Right lobe of liver (tissue), 6 donors: ENCODE results near the gene SENP2. TPM values are rescaled to one million over a fixed set of nuclear protein-coding genes. Genes with fewer than 3 reads are reported as not detected.

Experiments
- ATAC-seq, 4 donors: fragments of 200-7000 bp; cut with Tn5 transposase; one replicate each; pipeline ENCODE4 v1.9.1; 2020; ENCODE audit warnings: mild to moderate bottlenecking in 4 of 4, moderate library complexity in 4 of 4
- DNase-seq, 3 donors: peaks; one replicate each; pipeline ENCODE4 v3.0.0-alpha.2; 2020
- H3K27ac ChIP-seq, 3 donors: fragments of 200-600 bp; one replicate each; pipeline ENCODE4 v1.8.0; 2022
- H3K27me3 ChIP-seq, 2 donors: fragments of 200-600 bp; one replicate each; pipeline ENCODE4 v1.8.0; 2022
- H3K36me3 ChIP-seq, 4 donors: fragments of 200-600 bp; sonication (generic) in 1 of 4; one replicate each; pipeline versions ENCODE4 v1.5.1 to v1.8.0; 2017 to 2022; ENCODE audit warnings: control low read depth in 1 of 4
- H3K4me1 ChIP-seq, 4 donors: fragments of 200-600 bp; sonication (generic) in 1 of 4; one replicate each; pipeline versions ENCODE4 v1.5.1 to v1.8.0; 2017 to 2022; ENCODE audit warnings: control low read depth in 1 of 4
- H3K4me3 ChIP-seq, 3 donors: fragments of 200-600 bp; one replicate each; pipeline ENCODE4 v1.8.0; 2022
- H3K9me3 ChIP-seq, 4 donors: fragments of 200-600 bp; sonication (generic) in 1 of 4; one replicate each; pipeline versions ENCODE4 v1.5.1 to v1.8.0; 2017 to 2022; ENCODE audit warnings: control low read depth in 1 of 4
- CTCF ChIP-seq, 4 donors: fragments of 200-600 bp in 3 of 4; fragments of 450-650 bp in 1 of 4; IDR thresholded peaks; one replicate each; pipeline versions ENCODE4 v1.5.1 to v1.8.0; 2016 to 2022; ENCODE audit warnings: antibody characterized with exemption in 4 of 4, mild to moderate bottlenecking in 2 of 4
- POLR2A ChIP-seq: fragments of 450-650 bp; IDR thresholded peaks from one replicate; pipeline ENCODE4 v1.6.1; 2017; ENCODE audit warnings: antibody characterized with exemption, mild to moderate bottlenecking
- WGBS: methylation state at CpG from one replicate; pipeline ENCODE4 v1.1.6; 2018; ENCODE audit warnings: low coverage, low lambda C conversion rate; ENCODE audit not compliant: insufficient coverage; ENCODE audit errors: missing lambda C conversion rate; 5-methylcytosine and 5-hydroxymethylcytosine counted together
- intact Hi-C, 2 donors: fragments of 100-400 bp; cut with DNase I; formaldehyde crosslinking; loops; one replicate each; pipeline versions ENCODE4 v1.11.2 to v1.14.1; 2022
- total RNA-seq, 6 experiments: library from RNA; depleted of rRNA in 2 of 6; stranded (reverse); fragments of >200 nt in 2 of 6; fragmentation: NEBNext Ultra II Directional in 3 of 6; extraction: Animal tissue kit (Norgen Biotek cat#: 25700) in 3 of 6; gene quantifications; one replicate each; pipeline versions ENCODE4 v1.1.0 to v1.2.4, GENCODE V29; 2016 to 2023
- donor health status: DM: no; HTN: yes; CAD: no.
- donor health status: DM: no; HTN: no; CAD: no.
- donor health status: DM: no; HTN: no; CAD: no.
- donor health status: DM: no; HTN: yes; CAD: no.
- donor health status: DM: no; HTN: yes; CAD: no.

The SENP2 gene
- total RNA-seq, 6 experiments from 2014 or later = 7.8 to 26.8 (median 17.8) TPM

GRCh38 chr3:185549122-185549521 lies 37.0 kb upstream of the SENP2 start:
- DNase-seq = no peak
- WGBS = 30% methylated on average over 3 of the region's 3 CpGs
- intact Hi-C loops = no loop called here

GRCh38 chr3:185549651-185550111 lies 36.4 kb upstream of the SENP2 start:
- Histone ChIP-seq H3K36me3 (no peaks in the 10 kb centered on the region), H3K4me1 (no peaks in the 10 kb centered on the region), H3K9me3 (no peaks in the 10 kb centered on the region), H3K27me3 (no peaks in the 10 kb centered on the region), H3K4me3 (no peak overlapping the region), H3K27ac (no peak overlapping the region)
- ATAC-seq = peak in 1 of 4 donors; percentile 19
- DNase-seq = no peak
- TF ChIP-seq POLR2A = no peak
- TF ChIP-seq CTCF (IDR thresholded peaks at IDR 0.05) = no peak
- 90% methylated on average over 1 of the region's 3 CpGs for WGBS
- intact Hi-C loops = no loop called here

More at GRCh38 chr3:185549122-185549521, 37.0 kb upstream of the SENP2 start:
- peak; percentile 18 to 87 (median 42) for ATAC-seq
- Histone ChIP-seq H3K27ac (no peak overlapping the region), H3K9me3 (no peaks in the 10 kb centered on the region), H3K27me3 (no peaks in the 10 kb centered on the region), H3K36me3 (no peaks in the 10 kb centered on the region), H3K4me1 (no peaks in the 10 kb centered on the region), H3K4me3 (no peak overlapping the region)
- TF ChIP-seq CTCF (IDR thresholded peaks at IDR 0.05) = no peak
- no peak for TF ChIP-seq POLR2A

- ATAC-seq = peak in 3 of 4 donors; percentile 37 to 61 (median 40)
- DNase-seq = no peak
- no peak within 1 kb of the TSS for H3K27ac ChIP-seq
- no peaks in the 10 kb centered on the region for H3K27me3 ChIP-seq
- H3K9me3 ChIP-seq = no peaks in the 10 kb centered on the region
- 39% methylated on average over 6 of the region's 6 CpGs for WGBS
- intact Hi-C loops = no loop called here
- no peaks in the 10 kb centered on the region for H3K4me1 ChIP-seq
- no peaks in the 10 kb centered on the region for H3K36me3 ChIP-seq
- TF ChIP-seq CTCF (IDR thresholded peaks at IDR 0.05) = no peak
- peak; percentile 20 for TF ChIP-seq POLR2A
- no peak within 1 kb of the TSS for H3K4me3 ChIP-seq
These were observed 33.7 kb upstream of the SENP2 start, which contains the start of gene LIPH for GRCh38 chr3:185552358-185552877. Gene LIPH (minus strand): TSS chr3:185552588. CDS start chr3:185552471, 117 bp downstream.

GRCh38 chr3:185555101-185555501 lies 31.0 kb upstream of the SENP2 start:
- Histone ChIP-seq H3K27me3 (no peaks in the 10 kb centered on the region), H3K36me3 (no peaks in the 10 kb centered on the region), H3K27ac (no peak overlapping the region), H3K9me3 (no peaks in the 10 kb centered on the region), H3K4me1 (peaks cover 0 to 2% (median 0%) of the 10 kb centered on the region in 4 donors), H3K4me3 (no peak overlapping the region)
- no peak for DNase-seq
- 93% methylated on average over 4 of the region's 4 CpGs for WGBS
- TF ChIP-seq POLR2A = no peak
- TF ChIP-seq CTCF (IDR thresholded peaks at IDR 0.05) = no peak
- intact Hi-C loops = no loop called here
- no peak for ATAC-seq
